ENCODE results near the gene STUM.

The STUM gene

GRCh38 chr1:226550672-226551041, 2.1 kb downstream of the STUM start:
- Histone ChIP-seq H3K27ac (no peak overlapping the region), H3K36me3 (ENCODE audit: insufficient read depth, low read length) (no peaks in the 10 kb centered on the region), H3K4me3 (no peak overlapping the region), H3K9ac (ENCODE audit: insufficient read length) (no peak overlapping the region), H3K9me3 (ENCODE audit: low read depth, low read length) (no peaks in the 10 kb centered on the region)
- no peak for DNase-seq (ENCODE audit: low read depth, low spot score)
- TF ChIP-seq EZH2 (IDR thresholded peaks at IDR 0.05) (no peak), POLR2AphosphoS5 (IDR thresholded peaks at IDR 0.05; ENCODE audit: borderline replicate concordance, low read depth, low read length) (no peak), FOXP2 (optimal IDR thresholded peaks at IDR 0.05; ENCODE audit: control extremely low read depth, extremely low read length, insufficient read depth) (no peak)

GRCh38 chr1:226551299-226551698, 2.7 kb downstream of the STUM start:
- no peak for TF ChIP-seq POLR2AphosphoS5 (IDR thresholded peaks at IDR 0.05; ENCODE audit: borderline replicate concordance, low read depth, low read length)
- no peak for TF ChIP-seq EZH2 (IDR thresholded peaks at IDR 0.05)
- TF ChIP-seq FOXP2 (optimal IDR thresholded peaks at IDR 0.05; ENCODE audit: control extremely low read depth, extremely low read length, insufficient read depth): no peak
- H3K36me3 ChIP-seq (ENCODE audit: insufficient read depth, low read length): no peaks in the 10 kb centered on the region
- DNase-seq (ENCODE audit: low read depth, low spot score): no peak

GRCh38 chr1:226552061-226552460, 3.5 kb downstream of the STUM start:
- Histone ChIP-seq H3K4me3 (no peak overlapping the region), H3K36me3 (ENCODE audit: insufficient read depth, low read length) (no peaks in the 10 kb centered on the region), H3K9me3 (ENCODE audit: low read depth, low read length) (no peaks in the 10 kb centered on the region), H3K9ac (ENCODE audit: insufficient read length) (no peak overlapping the region), H3K27ac (no peak overlapping the region)
- DNase-seq (ENCODE audit: low read depth, low spot score): no peak
- no peak for TF ChIP-seq EZH2 (IDR thresholded peaks at IDR 0.05)
- no peak for TF ChIP-seq FOXP2 (optimal IDR thresholded peaks at IDR 0.05; ENCODE audit: control extremely low read depth, extremely low read length, insufficient read depth)
- no peak for TF ChIP-seq POLR2AphosphoS5 (IDR thresholded peaks at IDR 0.05; ENCODE audit: borderline replicate concordance, low read depth, low read length)

More at GRCh38 chr1:226551299-226551698, 2.7 kb downstream of the STUM start:
- no peak overlapping the region for H3K4me3 ChIP-seq
- H3K9me3 ChIP-seq (ENCODE audit: low read depth, low read length): no peaks in the 10 kb centered on the region
- no peak overlapping the region for H3K27ac ChIP-seq
- H3K9ac ChIP-seq (ENCODE audit: insufficient read length): no peak overlapping the region

GRCh38 chr1:226553266-226553923, 4.8 kb downstream of the STUM start:
- Histone ChIP-seq H3K9ac (ENCODE audit: insufficient read length) (no peak overlapping the region), H3K9me3 (ENCODE audit: low read depth, low read length) (no peaks in the 10 kb centered on the region), H3K36me3 (ENCODE audit: insufficient read depth, low read length) (no peaks in the 10 kb centered on the region), H3K4me3 (no peak overlapping the region), H3K27ac (no peak overlapping the region)
- DNase-seq (ENCODE audit: low read depth, low spot score): no peak
- no peak for TF ChIP-seq FOXP2 (optimal IDR thresholded peaks at IDR 0.05; ENCODE audit: control extremely low read depth, extremely low read length, insufficient read depth)
- TF ChIP-seq EZH2 (IDR thresholded peaks at IDR 0.05): no peak
- TF ChIP-seq POLR2AphosphoS5 (IDR thresholded peaks at IDR 0.05; ENCODE audit: borderline replicate concordance, low read depth, low read length): no peak

GRCh38 chr1:226553924-226554282, 5.3 kb downstream of the STUM start:
- Histone ChIP-seq H3K36me3 (ENCODE audit: insufficient read depth, low read length) (no peaks in the 10 kb centered on the region), H3K9ac (ENCODE audit: insufficient read length) (no peak overlapping the region), H3K4me3 (no peak overlapping the region), H3K9me3 (ENCODE audit: low read depth, low read length) (no peaks in the 10 kb centered on the region), H3K27ac (no peak overlapping the region)
- DNase-seq (ENCODE audit: low read depth, low spot score): no peak
- no peak for TF ChIP-seq POLR2AphosphoS5 (IDR thresholded peaks at IDR 0.05; ENCODE audit: borderline replicate concordance, low read depth, low read length)
- no peak for TF ChIP-seq EZH2 (IDR thresholded peaks at IDR 0.05)
- TF ChIP-seq FOXP2 (optimal IDR thresholded peaks at IDR 0.05; ENCODE audit: control extremely low read depth, extremely low read length, insufficient read depth): no peak

- DNase-seq (ENCODE audit: low read depth, low spot score): no peak
- H3K27ac ChIP-seq: no peak overlapping the region
- no peaks in the 10 kb centered on the region for H3K9me3 ChIP-seq (ENCODE audit: low read depth, low read length)
- no peak overlapping the region for H3K4me3 ChIP-seq
- H3K36me3 ChIP-seq (ENCODE audit: insufficient read depth, low read length): no peaks in the 10 kb centered on the region
- H3K9ac ChIP-seq (ENCODE audit: insufficient read length): no peak overlapping the region
- TF ChIP-seq POLR2AphosphoS5 (IDR thresholded peaks at IDR 0.05; ENCODE audit: borderline replicate concordance, low read depth, low read length) (no peak), EZH2 (IDR thresholded peaks at IDR 0.05) (no peak), FOXP2 (optimal IDR thresholded peaks at IDR 0.05; ENCODE audit: control extremely low read depth, extremely low read length, insufficient read depth) (no peak)
These were observed 6.5 kb downstream of the STUM start for GRCh38 chr1:226555092-226555491.

- DNase-seq (ENCODE audit: low read depth, low spot score): no peak
These were observed 8.9 kb downstream of the STUM start for GRCh38 chr1:226557424-226557823.

GRCh38 chr1:226558036-226558650, 9.6 kb downstream of the STUM start:
- no peak overlapping the region for H3K27ac ChIP-seq
- DNase-seq (ENCODE audit: low read depth, low spot score): no peak
- no peaks in the 10 kb centered on the region for H3K9me3 ChIP-seq (ENCODE audit: low read depth, low read length)
- H3K36me3 ChIP-seq (ENCODE audit: insufficient read depth, low read length): no peaks in the 10 kb centered on the region
- no peak overlapping the region for H3K4me3 ChIP-seq
- no peak overlapping the region for H3K9ac ChIP-seq (ENCODE audit: insufficient read length)
- TF ChIP-seq EZH2 (IDR thresholded peaks at IDR 0.05) (no peak), POLR2AphosphoS5 (IDR thresholded peaks at IDR 0.05; ENCODE audit: borderline replicate concordance, low read depth, low read length) (no peak), FOXP2 (optimal IDR thresholded peaks at IDR 0.05; ENCODE audit: control extremely low read depth, extremely low read length, insufficient read depth) (no peak)

More at GRCh38 chr1:226557424-226557823, 8.9 kb downstream of the STUM start:
- no peak for TF ChIP-seq FOXP2 (optimal IDR thresholded peaks at IDR 0.05; ENCODE audit: control extremely low read depth, extremely low read length, insufficient read depth)
- no peak for TF ChIP-seq EZH2 (IDR thresholded peaks at IDR 0.05)
- Histone ChIP-seq H3K36me3 (ENCODE audit: insufficient read depth, low read length) (no peaks in the 10 kb centered on the region), H3K27ac (no peak overlapping the region), H3K9me3 (ENCODE audit: low read depth, low read length) (no peaks in the 10 kb centered on the region), H3K4me3 (no peak overlapping the region), H3K9ac (ENCODE audit: insufficient read length) (no peak overlapping the region)
